NCI-H1436 treated with DMSO at 0.1 percent for 48 hours (cell line): ENCODE results near the gene DDX31.

Experiments used
- DNase-seq: peaks from one replicate; lab custom pipeline; 2025; lab: John Stamatoyannopoulos, UW

The DDX31 gene

DNA sequence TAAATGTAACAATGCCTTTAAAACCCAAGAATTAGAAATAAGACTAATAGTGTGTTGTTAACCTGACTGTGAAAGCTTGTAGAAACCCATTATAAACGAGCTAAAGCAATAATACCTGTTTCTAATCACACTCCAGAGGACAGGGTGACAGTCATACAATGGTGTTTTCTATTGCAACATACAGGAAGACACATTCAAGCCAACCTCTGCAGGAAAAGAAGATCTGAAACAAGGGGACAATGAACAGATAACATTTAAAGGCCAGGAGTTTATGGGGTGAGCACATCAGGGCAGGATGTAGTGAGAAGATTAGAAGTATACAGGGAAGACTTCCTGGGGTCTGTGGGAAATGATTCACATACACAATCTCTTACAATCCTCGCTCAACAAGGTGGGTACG is 73.6 kb downstream of the DDX31 start:
- DNase-seq: no peak

- no peak for DNase-seq
Observed at GRCh38 chr9:132595319-132595718, 74.5 kb downstream of the DDX31 start.

DNA sequence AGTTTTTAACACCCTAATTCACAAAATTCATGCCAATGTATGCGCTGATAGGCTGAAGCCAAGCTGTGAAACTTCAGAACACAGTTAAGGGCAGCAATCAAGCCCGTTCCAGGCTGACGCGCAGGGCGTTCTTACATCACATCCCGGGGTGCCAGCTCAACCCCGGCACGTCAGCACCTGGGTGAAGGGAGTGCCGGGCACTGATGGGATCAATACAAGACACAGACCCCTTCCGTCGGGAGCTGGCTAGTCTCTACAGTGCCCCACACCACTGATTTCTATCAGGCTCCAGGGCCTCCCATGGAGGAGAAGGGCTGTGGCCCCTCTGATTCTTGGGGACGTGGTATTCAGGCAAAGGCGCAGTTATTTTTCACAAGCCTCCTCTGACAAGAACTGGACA is 75.4 kb downstream of the DDX31 start:
- DNase-seq: no peak

GRCh38 chr9:132592451-132592850 is 77.3 kb downstream of the DDX31 start:
- no peak for DNase-seq

GRCh38 chr9:132591751-132592314 is 78.0 kb downstream of the DDX31 start:
- DNase-seq: no peak

DNA sequence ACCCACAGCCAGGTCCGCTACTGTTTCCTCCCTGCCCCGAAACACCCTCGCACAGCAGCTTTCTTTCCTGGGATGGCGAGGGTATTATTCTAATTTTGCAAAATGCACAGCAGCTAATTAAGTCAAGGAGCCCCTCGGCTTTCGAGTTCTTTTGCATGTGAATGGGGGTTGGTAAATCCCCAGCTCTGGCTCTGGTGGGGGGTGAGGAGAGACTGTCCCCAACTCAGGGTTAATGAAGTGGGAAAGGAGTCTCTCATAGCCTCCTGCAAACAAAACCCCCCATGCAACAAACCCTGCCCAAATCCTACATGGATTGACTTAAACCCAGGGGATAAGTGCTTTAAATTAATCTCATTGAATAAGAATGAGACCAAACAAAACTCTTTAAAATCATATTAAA is 78.5 kb downstream of the DDX31 start:
- no peak for DNase-seq

DNA sequence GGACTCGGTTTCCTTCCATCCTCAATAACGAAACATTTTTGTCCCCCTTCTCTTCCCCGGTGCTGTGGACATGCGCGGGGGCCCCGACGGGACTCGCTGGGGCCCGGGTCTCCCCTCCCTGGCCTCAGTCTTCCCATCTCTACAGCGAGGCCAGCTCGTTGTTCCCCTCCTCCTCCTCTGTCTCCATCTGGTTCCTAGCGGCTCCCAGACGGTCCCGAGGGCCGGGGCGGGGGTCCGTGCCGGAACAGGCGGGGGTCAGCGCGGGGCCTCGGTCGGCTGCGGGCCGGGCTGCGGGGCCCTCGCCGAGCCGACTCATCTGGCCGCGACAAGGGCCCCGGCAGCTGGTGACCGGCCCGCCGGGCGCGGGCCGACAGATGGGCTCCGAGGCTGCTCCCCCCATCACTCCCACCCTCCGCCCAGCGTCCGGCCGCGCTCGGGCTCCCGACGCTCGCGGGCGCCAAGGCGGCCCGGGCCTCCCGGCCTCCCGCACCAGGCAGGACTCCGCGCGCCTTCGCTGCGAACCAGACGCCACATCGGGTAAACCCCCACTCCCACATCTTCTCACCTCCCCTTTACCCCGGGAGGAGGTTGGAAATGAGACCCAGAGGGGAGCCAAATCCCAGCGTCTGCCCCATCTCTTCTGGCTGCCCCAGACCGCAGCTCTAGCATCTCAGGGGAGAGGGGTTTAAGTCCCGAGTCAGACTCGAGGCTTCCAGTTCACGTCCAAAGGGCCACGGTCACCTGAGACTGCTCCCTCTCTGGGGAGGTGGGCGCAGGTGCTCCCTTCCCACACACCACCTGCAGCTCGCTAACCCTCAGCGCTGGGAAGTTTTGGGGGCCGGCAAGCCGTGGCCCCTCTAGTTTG is 79.2 kb downstream of the DDX31 start:
- no peak for DNase-seq

GRCh38 chr9:132590037-132590317 is 79.8 kb downstream of the DDX31 start:
- DNase-seq: no peak

DNA sequence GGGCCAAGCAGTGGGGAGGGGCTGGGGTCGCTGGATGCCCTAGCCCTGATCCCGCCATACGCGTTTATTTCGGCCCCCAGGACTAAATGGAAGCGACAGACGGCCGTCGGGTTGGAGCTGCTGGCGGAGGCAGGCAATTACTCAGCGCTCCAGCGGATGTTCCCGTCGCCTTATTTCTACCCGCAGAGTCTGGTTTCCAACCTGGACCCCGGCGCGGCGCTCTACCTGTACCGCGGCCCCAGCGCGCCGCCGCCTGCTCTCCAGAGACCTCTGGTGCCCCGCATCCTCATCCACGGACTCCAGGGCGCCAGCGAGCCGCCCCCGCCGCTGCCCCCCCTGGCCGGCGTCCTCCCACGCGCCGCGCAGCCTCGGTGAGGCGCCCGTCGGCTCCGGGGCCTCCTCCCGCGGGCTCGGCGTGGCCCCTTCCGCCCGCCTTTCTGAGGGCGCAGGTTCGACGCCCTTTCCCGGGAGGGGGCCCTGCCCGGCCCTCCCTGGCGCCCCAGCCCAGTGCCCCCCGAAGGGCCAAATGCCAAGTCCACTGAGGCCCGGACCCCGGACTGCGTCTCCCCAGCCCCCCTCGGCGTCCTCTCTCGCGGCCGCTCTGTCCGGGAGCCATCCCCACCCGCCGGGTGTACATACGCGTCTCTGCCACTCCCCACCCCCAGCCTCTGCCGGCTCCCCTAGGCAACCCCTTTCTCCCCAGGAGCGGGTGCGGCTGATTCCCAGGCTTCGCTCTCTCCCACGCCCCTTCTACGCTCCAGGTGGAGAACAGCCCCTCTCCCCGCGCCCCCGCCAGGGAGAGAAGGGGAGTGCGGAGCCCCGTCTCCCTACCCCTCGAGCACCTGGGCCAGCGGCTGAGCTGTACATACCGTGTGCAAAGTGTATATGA is 80.4 kb downstream of the DDX31 start:
- no peak for DNase-seq

GRCh38 chr9:132588501-132589147 is 81.2 kb downstream of the DDX31 start:
- no peak for DNase-seq

DNA sequence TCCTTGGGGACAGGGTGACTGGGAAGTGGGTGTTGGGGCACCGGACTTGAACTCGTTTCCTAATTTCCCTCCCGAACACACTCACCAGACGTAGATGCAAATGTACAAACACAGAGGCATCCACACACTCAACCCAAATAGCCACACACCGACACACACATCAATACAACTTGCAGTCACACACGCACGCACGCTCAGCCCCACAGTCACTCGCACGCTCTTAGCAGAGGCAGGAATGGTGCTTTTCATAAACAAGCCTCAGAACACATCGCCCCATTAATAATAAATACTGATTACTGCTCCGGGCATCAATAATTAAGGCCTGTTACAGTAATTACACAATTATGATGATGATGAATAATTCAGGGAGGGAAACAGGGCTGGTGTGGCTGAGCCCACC is 81.7 kb downstream of the DDX31 start:
- no peak for DNase-seq

- DNase-seq: no peak
Observed at GRCh38 chr9:132587592-132587955, 82.2 kb downstream of the DDX31 start.

GRCh38 chr9:132586830-132587591 is 82.8 kb downstream of the DDX31 start:
- no peak for DNase-seq

GRCh38 chr9:132585954-132586829 is 83.6 kb downstream of the DDX31 start:
- DNase-seq: no peak

- no peak for DNase-seq
Observed at GRCh38 chr9:132584601-132585560, 84.9 kb downstream of the DDX31 start.

GRCh38 chr9:132583584-132584304 is 86.0 kb downstream of the DDX31 start:
- DNase-seq: no peak

DNA sequence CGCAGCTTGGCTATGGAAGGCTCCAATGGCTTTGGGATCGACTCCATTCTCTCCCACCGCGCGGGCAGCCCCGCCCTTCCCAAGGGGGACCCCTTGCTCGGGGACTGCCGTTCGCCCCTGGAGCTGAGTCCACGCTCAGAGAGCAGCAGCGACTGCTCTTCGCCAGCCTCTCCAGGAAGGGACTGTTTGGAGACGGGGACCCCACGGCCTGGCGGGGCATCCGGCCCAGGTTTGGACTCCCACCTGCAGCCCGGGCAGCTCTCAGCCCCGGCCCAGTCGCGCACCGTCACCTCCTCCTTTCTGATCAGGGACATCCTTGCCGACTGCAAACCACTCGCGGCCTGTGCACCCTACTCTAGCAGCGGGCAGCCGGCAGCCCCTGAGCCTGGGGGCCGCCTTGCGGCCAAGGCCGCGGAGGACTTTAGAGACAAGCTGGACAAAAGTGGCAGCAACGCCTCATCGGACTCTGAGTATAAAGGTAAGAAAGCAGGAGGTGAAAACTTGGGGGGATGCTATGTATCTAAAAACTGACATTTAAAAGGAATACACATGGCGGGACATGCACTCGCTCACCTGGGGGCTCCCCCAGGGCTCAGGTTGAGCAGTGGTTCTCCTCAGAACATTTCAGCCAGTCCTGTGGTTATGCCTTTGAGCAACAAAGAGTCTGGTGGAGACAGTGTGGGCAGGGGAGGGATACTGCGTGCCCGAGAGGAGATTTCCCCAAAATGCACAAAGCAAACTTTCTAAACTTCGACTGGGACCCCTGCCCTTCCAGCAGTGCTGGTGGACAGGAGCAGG is 86.8 kb downstream of the DDX31 start:
- DNase-seq: no peak

DNA sequence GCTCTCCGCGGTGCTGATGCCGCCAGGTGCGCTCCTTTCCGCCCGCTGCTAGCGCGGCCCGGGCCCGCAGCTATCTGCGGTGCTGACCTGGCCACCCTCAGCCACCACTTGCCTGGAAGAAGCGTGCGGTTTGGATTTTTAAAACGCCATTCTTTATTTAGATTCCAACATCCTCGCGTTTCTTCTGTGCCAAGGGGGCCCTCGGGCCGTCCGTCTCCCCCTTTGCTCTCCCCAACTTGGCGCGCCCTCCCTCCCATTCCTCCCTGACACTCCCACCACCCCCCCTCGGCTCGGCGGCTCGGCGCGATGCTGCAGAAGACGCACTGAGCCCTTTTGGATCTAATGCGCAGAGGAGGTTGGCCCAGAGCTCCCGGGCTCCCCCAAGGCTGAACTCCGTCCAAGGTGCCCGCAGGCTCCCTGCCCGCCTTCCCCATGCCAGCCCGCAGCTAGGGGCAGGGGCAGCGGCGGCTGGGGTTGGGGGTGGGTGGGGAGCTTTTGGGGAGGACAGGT is 87.5 kb downstream of the DDX31 start, which contains the start of gene BARHL1:
TSS of gene BARHL1 (plus strand) at position 331 of the 510 bp plus-strand sequence. CDS start 192 bp downstream, outside the sequence.
- DNase-seq: no peak
